Ascending aorta (tissue), 2 donors: ENCODE measurements around the gene PATE3. TPM values are rescaled to one million over a fixed set of nuclear protein-coding genes. Genes with fewer than 3 reads are reported as not detected.

Experiments
- DNase-seq, 2 donors: peaks; one replicate each; pipeline ENCODE4 v3.0.0-alpha.2; 2019; ENCODE audit warnings: low spot score in 2 of 2
- H3K27ac ChIP-seq, 2 donors: fragments of 200-600 bp; sonication (generic); one replicate each; pipeline ENCODE4 v1.5.1; 2016 to 2017; ENCODE audit warnings: mild to moderate bottlenecking in 1 of 2
- H3K27me3 ChIP-seq: fragments of 200-600 bp; sonication (generic); one replicate; pipeline ENCODE4 v1.5.1; 2017
- H3K36me3 ChIP-seq, 2 donors: fragments of 200-600 bp; sonication (generic); one replicate each; pipeline ENCODE4 v1.5.1; 2016
- H3K4me1 ChIP-seq, 2 donors: fragments of 200-600 bp; sonication (generic); one replicate each; pipeline ENCODE4 v1.5.1; 2016 to 2017; ENCODE audit warnings: mild to moderate bottlenecking in 1 of 2
- H3K4me3 ChIP-seq, 2 donors: fragments of 200-600 bp; sonication (generic); one replicate each; pipeline ENCODE4 v1.5.1; 2016 to 2017; ENCODE audit warnings: mild to moderate bottlenecking in 1 of 2
- H3K9me3 ChIP-seq, 2 donors: fragments of 200-600 bp; sonication (generic); one replicate each; pipeline ENCODE4 v1.5.1; 2016
- intact Hi-C: fragments of 100-400 bp; cut with DNase I; formaldehyde crosslinking; loops from one replicate; pipeline ENCODE4 v1.15.1; 2023
- total RNA-seq: library from RNA; depleted of rRNA; stranded (reverse); fragments of >200 nt; gene quantifications from one replicate; pipeline ENCODE4 v1.1.0, GENCODE V29; 2016
- TF ChIP-seq, protein P1 (sequence below), 3 experiments: fragments of 200-600 bp in 2 of 3; fragments of 450-650 bp in 1 of 3; sonication (generic) in 2 of 3; IDR thresholded peaks; one replicate each; pipeline ENCODE4 v1.5.1; 2016 to 2019; ENCODE audit warnings: antibody characterized with exemption in 3 of 3, mild to moderate bottlenecking in 1 of 3, moderate library complexity in 1 of 3

PATE3 gene
- total RNA-seq, 1 donor from 2014 or later, result not detected

DNA sequence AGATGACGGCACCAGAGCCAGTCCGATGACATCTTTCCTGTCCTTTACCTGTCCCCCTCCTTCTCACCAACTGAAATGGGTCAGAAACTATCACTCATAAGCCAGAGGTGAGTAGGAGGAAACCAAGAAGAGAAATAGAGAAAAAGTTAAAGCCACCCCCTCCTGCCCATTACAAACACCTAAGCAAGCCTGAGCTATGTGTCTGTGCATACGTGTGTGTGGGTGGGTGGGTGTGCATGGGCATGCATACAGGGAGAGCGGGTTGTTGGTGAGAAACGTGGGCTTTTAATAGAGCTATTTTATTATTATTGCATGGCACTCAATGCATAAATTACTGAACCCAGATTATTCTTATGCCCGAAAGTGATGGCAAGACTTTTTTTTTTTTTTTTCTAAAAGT is 47.8 kb downstream of the PATE3 start:
- intact Hi-C loops, result no loop called here
- Histone ChIP-seq H3K4me1 (no peaks in the 10 kb centered on the region), H3K36me3 (no peaks in the 10 kb centered on the region), H3K4me3 (no peak overlapping the region), H3K27ac (no peak overlapping the region), H3K27me3 (no peaks in the 10 kb centered on the region), H3K9me3 (peaks cover 0 to 11% of the 10 kb centered on the region in 2 donors)
- no peak for DNase-seq
- TF ChIP-seq, protein P1, sequence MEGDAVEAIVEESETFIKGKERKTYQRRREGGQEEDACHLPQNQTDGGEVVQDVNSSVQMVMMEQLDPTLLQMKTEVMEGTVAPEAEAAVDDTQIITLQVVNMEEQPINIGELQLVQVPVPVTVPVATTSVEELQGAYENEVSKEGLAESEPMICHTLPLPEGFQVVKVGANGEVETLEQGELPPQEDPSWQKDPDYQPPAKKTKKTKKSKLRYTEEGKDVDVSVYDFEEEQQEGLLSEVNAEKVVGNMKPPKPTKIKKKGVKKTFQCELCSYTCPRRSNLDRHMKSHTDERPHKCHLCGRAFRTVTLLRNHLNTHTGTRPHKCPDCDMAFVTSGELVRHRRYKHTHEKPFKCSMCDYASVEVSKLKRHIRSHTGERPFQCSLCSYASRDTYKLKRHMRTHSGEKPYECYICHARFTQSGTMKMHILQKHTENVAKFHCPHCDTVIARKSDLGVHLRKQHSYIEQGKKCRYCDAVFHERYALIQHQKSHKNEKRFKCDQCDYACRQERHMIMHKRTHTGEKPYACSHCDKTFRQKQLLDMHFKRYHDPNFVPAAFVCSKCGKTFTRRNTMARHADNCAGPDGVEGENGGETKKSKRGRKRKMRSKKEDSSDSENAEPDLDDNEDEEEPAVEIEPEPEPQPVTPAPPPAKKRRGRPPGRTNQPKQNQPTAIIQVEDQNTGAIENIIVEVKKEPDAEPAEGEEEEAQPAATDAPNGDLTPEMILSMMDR (IDR thresholded peaks at IDR 0.05), result no peak

Other genes with a start within 250 kb of the PATE3 start
- gene EI24, start 218.7 kb upstream of the PATE3 start, total RNA-seq, result 111 TPM
- gene STT3A, start 195.3 kb upstream of the PATE3 start, total RNA-seq, result 88.9 TPM
- gene CHEK1, start 163.0 kb upstream of the PATE3 start, total RNA-seq, result 0.21 TPM
- gene ACRV1, start 107.3 kb upstream of the PATE3 start, total RNA-seq, result not detected
- not detected for gene PATE1, start 41.8 kb upstream of the PATE3 start, total RNA-seq
- not detected for gene PATE2, start 9.3 kb upstream of the PATE3 start, total RNA-seq
- not detected for gene PATE4, start 45.2 kb downstream of the PATE3 start, total RNA-seq
- 6.5 TPM for gene HYLS1, start 99.5 kb downstream of the PATE3 start, total RNA-seq
- gene PUS3, start 115.1 kb downstream of the PATE3 start, total RNA-seq, result 31.3 TPM
- gene DDX25, start 116.4 kb downstream of the PATE3 start, total RNA-seq, result not detected
- gene VSIG10L2, start 157.9 kb downstream of the PATE3 start, total RNA-seq, result not detected